ENCODE results near the gene ITPR1.

DNA sequence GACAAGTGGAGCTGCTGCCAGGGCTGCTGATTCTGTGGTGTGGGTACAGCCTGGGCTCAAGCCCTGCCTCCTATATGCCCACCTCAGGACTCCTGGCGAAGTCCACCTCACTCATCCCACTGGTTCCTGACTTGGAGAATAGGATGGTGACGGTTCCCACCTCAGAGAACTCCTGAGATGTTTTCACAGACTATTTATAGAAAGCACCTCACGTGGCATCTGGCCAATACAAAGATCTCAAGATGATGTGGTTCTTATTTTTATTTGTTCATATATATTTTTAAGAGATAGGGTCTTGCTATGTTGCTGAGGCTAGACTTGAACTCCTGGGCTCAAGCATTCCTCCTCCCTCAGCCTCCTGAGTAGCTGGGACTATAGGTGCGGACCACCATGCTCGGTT lies 249.2 kb downstream of the ITPR1 start:
- TF ChIP-seq TCF7L2 (IDR thresholded peaks at IDR 0.05; ENCODE audit: low read depth, low read length) (no peak), CTCF (IDR thresholded peaks at IDR 0.05) (no peak), POLR2AphosphoS5 (IDR thresholded peaks at IDR 0.05; ENCODE audit: low read depth, low read length) (no peak)
- TF ChIP-seq, protein P1, sequence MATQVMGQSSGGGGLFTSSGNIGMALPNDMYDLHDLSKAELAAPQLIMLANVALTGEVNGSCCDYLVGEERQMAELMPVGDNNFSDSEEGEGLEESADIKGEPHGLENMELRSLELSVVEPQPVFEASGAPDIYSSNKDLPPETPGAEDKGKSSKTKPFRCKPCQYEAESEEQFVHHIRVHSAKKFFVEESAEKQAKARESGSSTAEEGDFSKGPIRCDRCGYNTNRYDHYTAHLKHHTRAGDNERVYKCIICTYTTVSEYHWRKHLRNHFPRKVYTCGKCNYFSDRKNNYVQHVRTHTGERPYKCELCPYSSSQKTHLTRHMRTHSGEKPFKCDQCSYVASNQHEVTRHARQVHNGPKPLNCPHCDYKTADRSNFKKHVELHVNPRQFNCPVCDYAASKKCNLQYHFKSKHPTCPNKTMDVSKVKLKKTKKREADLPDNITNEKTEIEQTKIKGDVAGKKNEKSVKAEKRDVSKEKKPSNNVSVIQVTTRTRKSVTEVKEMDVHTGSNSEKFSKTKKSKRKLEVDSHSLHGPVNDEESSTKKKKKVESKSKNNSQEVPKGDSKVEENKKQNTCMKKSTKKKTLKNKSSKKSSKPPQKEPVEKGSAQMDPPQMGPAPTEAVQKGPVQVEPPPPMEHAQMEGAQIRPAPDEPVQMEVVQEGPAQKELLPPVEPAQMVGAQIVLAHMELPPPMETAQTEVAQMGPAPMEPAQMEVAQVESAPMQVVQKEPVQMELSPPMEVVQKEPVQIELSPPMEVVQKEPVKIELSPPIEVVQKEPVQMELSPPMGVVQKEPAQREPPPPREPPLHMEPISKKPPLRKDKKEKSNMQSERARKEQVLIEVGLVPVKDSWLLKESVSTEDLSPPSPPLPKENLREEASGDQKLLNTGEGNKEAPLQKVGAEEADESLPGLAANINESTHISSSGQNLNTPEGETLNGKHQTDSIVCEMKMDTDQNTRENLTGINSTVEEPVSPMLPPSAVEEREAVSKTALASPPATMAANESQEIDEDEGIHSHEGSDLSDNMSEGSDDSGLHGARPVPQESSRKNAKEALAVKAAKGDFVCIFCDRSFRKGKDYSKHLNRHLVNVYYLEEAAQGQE (IDR thresholded peaks at IDR 0.05; ENCODE audit: insufficient read depth in 1 of 2, low read depth in 2 of 2, low read length in 1 of 2): no peak

Data from Panc1 (cell line).